ENCODE measurements around the gene WDR49. TPM values are rescaled to one million over a fixed set of nuclear protein-coding genes. Genes with fewer than 3 reads are reported as not detected.

The WDR49 gene
- polyA plus RNA-seq, 1 donor: 0.13 TPM

GRCh38 chr3:167568634-167569033 is 85.1 kb downstream of the WDR49 start:
- Histone ChIP-seq H3K27me3 (ENCODE audit: control insufficient read depth, insufficient read depth, low read length) (no peaks in the 10 kb centered on the region), H3K9me3 (ENCODE audit: control insufficient read depth, low read depth, low read length) (no peaks in the 10 kb centered on the region), H3K36me3 (ENCODE audit: control insufficient read depth, insufficient read depth, low read length) (no peaks in the 10 kb centered on the region), H3K27ac (ENCODE audit: low read length) (no peak overlapping the region), H3K4me3 (ENCODE audit: low read length) (no peak overlapping the region), H3K4me1 (ENCODE audit: control insufficient read depth, insufficient read depth, low read length) (no peaks in the 10 kb centered on the region)
- WGBS (ENCODE audit: insufficient coverage, low lambda C conversion rate): no CpG with 5 or more reads among the region's 2 CpGs
- DNase-seq: no peak

DNA sequence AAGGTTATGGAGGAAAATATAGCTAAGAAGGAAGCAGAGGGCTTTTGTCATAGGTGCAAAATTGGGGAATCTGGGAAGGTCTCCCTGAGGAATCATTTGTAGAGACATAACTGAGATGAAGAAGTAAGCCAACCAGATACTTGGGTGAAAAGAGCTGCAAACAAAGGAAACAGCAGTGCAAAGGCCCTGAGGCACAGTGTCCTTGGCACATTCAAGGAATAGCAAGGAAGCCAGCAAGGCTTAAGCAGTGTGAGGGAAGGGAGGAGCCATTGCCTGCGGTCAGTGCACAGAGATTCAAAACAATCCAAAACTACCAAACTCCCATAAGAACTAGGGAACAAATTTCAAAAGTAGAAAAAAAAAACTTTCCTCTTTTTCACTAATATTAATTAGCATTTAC is 88.3 kb downstream of the WDR49 start:
- Histone ChIP-seq H3K4me3 (ENCODE audit: low read length) (no peak overlapping the region), H3K9me3 (ENCODE audit: control insufficient read depth, low read depth, low read length) (no peaks in the 10 kb centered on the region), H3K4me1 (ENCODE audit: control insufficient read depth, insufficient read depth, low read length) (no peaks in the 10 kb centered on the region), H3K27ac (ENCODE audit: low read length) (no peak overlapping the region), H3K27me3 (ENCODE audit: control insufficient read depth, insufficient read depth, low read length) (no peaks in the 10 kb centered on the region), H3K36me3 (ENCODE audit: control insufficient read depth, insufficient read depth, low read length) (no peaks in the 10 kb centered on the region)
- DNase-seq: no peak
- WGBS (ENCODE audit: insufficient coverage, low lambda C conversion rate): no CpG with 5 or more reads among the region's 1 CpG

DNA sequence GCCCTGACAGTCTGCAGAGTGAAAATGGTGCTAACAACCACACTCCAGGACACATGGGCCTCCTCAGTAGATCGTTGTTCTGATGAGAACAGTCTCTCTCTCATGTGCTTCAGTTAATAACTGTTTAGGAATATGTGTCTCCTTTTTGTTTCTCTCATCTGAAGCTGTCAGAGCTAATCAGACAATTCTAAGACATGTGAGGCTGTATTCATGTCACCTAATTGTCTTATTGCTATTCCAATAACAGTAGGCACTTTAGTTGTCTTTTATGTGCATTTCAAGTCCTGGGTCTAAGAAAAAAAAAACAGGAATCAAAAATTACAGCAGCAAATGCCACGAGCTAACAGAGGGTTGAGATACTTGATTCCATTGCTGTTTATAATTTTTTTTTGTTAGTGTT is 89.1 kb downstream of the WDR49 start:
- Histone ChIP-seq H3K27ac (ENCODE audit: low read length) (no peak overlapping the region), H3K4me3 (ENCODE audit: low read length) (no peak overlapping the region), H3K9me3 (ENCODE audit: control insufficient read depth, low read depth, low read length) (no peaks in the 10 kb centered on the region), H3K4me1 (ENCODE audit: control insufficient read depth, insufficient read depth, low read length) (no peaks in the 10 kb centered on the region), H3K36me3 (ENCODE audit: control insufficient read depth, insufficient read depth, low read length) (no peaks in the 10 kb centered on the region), H3K27me3 (ENCODE audit: control insufficient read depth, insufficient read depth, low read length) (no peaks in the 10 kb centered on the region)
- DNase-seq: no peak
- WGBS (ENCODE audit: insufficient coverage, low lambda C conversion rate): 80% methylated on average over 1 of the region's 2 CpGs

- Histone ChIP-seq H3K27ac (ENCODE audit: low read length) (no peak overlapping the region), H3K9me3 (ENCODE audit: control insufficient read depth, low read depth, low read length) (no peaks in the 10 kb centered on the region), H3K4me1 (ENCODE audit: control insufficient read depth, insufficient read depth, low read length) (no peaks in the 10 kb centered on the region), H3K36me3 (ENCODE audit: control insufficient read depth, insufficient read depth, low read length) (no peaks in the 10 kb centered on the region), H3K27me3 (ENCODE audit: control insufficient read depth, insufficient read depth, low read length) (no peaks in the 10 kb centered on the region), H3K4me3 (ENCODE audit: low read length) (no peak overlapping the region)
- no peak for DNase-seq
- WGBS (ENCODE audit: insufficient coverage, low lambda C conversion rate): 57% methylated on average over 1 of the region's 4 CpGs
These were observed 93.8 kb downstream of the WDR49 start for GRCh38 chr3:167559924-167560323.

DNA sequence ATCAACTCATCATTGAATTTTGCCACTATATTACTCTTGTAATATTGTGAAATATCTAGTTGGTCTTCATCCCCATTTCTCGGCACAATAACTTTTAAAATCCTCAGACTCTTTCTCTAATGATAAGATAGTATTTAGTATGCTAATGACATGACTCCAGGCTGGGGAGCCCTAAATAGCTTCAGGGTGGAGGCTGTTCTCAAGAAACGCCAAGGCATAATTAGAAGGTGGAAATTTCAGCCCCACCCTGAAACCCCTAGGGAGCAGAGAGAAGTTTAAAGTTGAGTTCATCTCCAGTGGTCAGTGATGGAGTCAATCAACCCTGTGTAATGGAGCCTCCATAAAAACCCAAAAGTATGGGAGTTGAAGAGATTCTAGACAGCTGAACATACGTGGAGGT is 98.8 kb downstream of the WDR49 start:
- Histone ChIP-seq H3K9me3 (ENCODE audit: control insufficient read depth, low read depth, low read length) (no peaks in the 10 kb centered on the region), H3K36me3 (ENCODE audit: control insufficient read depth, insufficient read depth, low read length) (no peaks in the 10 kb centered on the region), H3K4me1 (ENCODE audit: control insufficient read depth, insufficient read depth, low read length) (no peaks in the 10 kb centered on the region), H3K27ac (ENCODE audit: low read length) (no peak overlapping the region), H3K4me3 (ENCODE audit: low read length) (no peak overlapping the region), H3K27me3 (ENCODE audit: control insufficient read depth, insufficient read depth, low read length) (no peaks in the 10 kb centered on the region)
- no CpG with 5 or more reads among the region's 3 CpGs for WGBS (ENCODE audit: insufficient coverage, low lambda C conversion rate)
- DNase-seq: no peak

DNA sequence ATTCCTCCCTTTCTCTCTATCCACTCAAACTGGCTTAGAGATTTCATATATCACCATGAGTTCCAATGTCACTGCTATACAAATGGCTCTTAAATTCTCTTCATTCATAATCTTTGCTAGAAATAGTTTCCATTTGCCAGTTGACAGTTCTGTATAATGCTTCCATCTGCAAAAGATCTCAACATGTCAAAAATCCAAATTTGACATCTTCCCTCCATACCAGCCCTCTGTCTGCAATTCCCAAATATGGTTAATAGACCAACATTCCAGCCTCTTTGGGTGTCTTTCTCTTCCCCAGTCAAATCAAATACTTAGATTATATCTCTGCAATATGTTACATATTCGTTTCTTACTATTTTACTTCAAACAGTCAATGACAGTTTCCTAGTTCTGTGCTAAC is 115.7 kb downstream of the WDR49 start:
- H3K4me3 ChIP-seq (ENCODE audit: low read length): no peak overlapping the region
- WGBS (ENCODE audit: insufficient coverage, low lambda C conversion rate): no CpG with 5 or more reads among the region's 1 CpG
- H3K9me3 ChIP-seq (ENCODE audit: control insufficient read depth, low read depth, low read length): no peaks in the 10 kb centered on the region

GRCh38 chr3:167521006-167521355 is 132.8 kb downstream of the WDR49 start:
- H3K4me3 ChIP-seq (ENCODE audit: low read length): no peak overlapping the region
- H3K27ac ChIP-seq (ENCODE audit: low read length): no peak overlapping the region
- no peaks in the 10 kb centered on the region for H3K9me3 ChIP-seq (ENCODE audit: control insufficient read depth, low read depth, low read length)
- DNase-seq: no peak
- no peaks in the 10 kb centered on the region for H3K36me3 ChIP-seq (ENCODE audit: control insufficient read depth, insufficient read depth, low read length)
- H3K27me3 ChIP-seq (ENCODE audit: control insufficient read depth, insufficient read depth, low read length): no peaks in the 10 kb centered on the region
- H3K4me1 ChIP-seq (ENCODE audit: control insufficient read depth, insufficient read depth, low read length): no peaks in the 10 kb centered on the region

More for the DNA sequence above, 115.7 kb downstream of the WDR49 start:
- no peak for DNase-seq
- Histone ChIP-seq H3K27ac (ENCODE audit: low read length) (no peak overlapping the region), H3K4me1 (ENCODE audit: control insufficient read depth, insufficient read depth, low read length) (no peaks in the 10 kb centered on the region), H3K27me3 (ENCODE audit: control insufficient read depth, insufficient read depth, low read length) (no peaks in the 10 kb centered on the region), H3K36me3 (ENCODE audit: control insufficient read depth, insufficient read depth, low read length) (no peaks in the 10 kb centered on the region)

DNA sequence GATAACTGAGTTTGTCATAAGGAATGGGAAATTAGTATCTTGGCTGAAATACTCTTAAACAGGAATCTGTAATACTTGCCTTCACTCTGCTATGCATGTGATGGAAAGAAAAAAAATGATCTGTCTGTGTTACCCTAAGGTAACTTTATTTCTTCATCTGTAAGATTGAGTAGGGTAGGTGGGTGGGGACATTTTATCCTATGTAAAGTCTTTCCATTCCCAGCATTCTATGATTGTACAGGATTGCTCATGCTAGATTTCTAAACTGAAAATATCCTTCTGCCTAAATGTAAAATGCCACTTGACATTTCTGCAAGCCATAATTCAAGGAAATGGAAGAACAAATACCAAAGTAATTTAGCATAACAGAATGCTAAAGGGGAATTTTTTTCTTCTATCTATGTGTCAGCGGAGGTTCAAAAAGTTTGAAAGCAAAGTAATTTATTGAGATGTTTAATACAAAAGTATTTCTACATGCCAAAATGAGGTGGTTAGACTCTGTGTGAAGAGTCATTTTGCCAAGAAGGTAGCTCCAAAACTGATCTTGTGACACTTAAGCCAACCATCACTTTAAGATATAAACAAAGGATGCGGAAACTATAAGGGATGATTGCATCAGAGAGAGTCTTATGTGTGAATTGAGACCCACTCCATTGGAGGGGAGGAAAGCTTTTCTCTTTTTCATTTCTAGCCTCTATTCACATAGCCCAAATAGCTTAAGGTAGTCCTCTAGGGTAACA is 133.3 kb downstream of the WDR49 start:
- Histone ChIP-seq H3K4me3 (ENCODE audit: low read length) (no peak overlapping the region), H3K4me1 (ENCODE audit: control insufficient read depth, insufficient read depth, low read length) (no peaks in the 10 kb centered on the region), H3K27ac (ENCODE audit: low read length) (no peak overlapping the region), H3K27me3 (ENCODE audit: control insufficient read depth, insufficient read depth, low read length) (no peaks in the 10 kb centered on the region), H3K9me3 (ENCODE audit: control insufficient read depth, low read depth, low read length) (no peaks in the 10 kb centered on the region), H3K36me3 (ENCODE audit: control insufficient read depth, insufficient read depth, low read length) (no peaks in the 10 kb centered on the region)
- WGBS (ENCODE audit: insufficient coverage, low lambda C conversion rate): 100% methylated on average over 2 of the region's 2 CpGs
- no peak for DNase-seq

DNA sequence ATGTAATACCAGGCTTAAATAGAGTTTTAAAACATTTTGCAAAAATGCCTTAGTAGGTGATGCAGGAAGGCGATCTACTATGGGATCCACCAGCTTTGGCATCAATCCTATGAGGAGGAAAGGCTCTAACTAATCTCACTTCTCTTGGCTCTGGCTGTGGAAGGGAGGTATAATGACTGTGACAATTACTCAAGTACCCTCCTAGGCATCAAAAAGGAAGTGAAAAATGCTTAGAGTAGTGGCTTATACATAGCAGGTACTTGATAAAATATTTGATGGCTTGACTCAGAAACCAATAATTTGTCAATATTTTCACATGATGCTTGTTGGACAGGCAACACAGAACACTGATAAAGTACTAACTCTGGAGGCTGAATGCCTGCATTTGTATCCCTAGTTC is 145.8 kb downstream of the WDR49 start:
- H3K27me3 ChIP-seq (ENCODE audit: control insufficient read depth, insufficient read depth, low read length): no peaks in the 10 kb centered on the region
- H3K4me3 ChIP-seq (ENCODE audit: low read length): no peak overlapping the region
- DNase-seq: no peak
- WGBS (ENCODE audit: insufficient coverage, low lambda C conversion rate): no CpG with 5 or more reads among the region's 1 CpG
- H3K4me1 ChIP-seq (ENCODE audit: control insufficient read depth, insufficient read depth, low read length): no peaks in the 10 kb centered on the region
- no peaks in the 10 kb centered on the region for H3K9me3 ChIP-seq (ENCODE audit: control insufficient read depth, low read depth, low read length)
- H3K27ac ChIP-seq (ENCODE audit: low read length): no peak overlapping the region
- H3K36me3 ChIP-seq (ENCODE audit: control insufficient read depth, insufficient read depth, low read length): no peaks in the 10 kb centered on the region

- H3K27ac ChIP-seq (ENCODE audit: low read length): no peak overlapping the region
- DNase-seq: no peak
- no peaks in the 10 kb centered on the region for H3K4me1 ChIP-seq (ENCODE audit: control insufficient read depth, insufficient read depth, low read length)
- H3K36me3 ChIP-seq (ENCODE audit: control insufficient read depth, insufficient read depth, low read length): no peaks in the 10 kb centered on the region
- no peaks in the 10 kb centered on the region for H3K9me3 ChIP-seq (ENCODE audit: control insufficient read depth, low read depth, low read length)
- H3K4me3 ChIP-seq (ENCODE audit: low read length): no peak overlapping the region
- H3K27me3 ChIP-seq (ENCODE audit: control insufficient read depth, insufficient read depth, low read length): no peaks in the 10 kb centered on the region
- 82% methylated on average over 2 of the region's 2 CpGs for WGBS (ENCODE audit: insufficient coverage, low lambda C conversion rate)
These were observed 151.3 kb downstream of the WDR49 start for GRCh38 chr3:167502401-167502800.

DNA sequence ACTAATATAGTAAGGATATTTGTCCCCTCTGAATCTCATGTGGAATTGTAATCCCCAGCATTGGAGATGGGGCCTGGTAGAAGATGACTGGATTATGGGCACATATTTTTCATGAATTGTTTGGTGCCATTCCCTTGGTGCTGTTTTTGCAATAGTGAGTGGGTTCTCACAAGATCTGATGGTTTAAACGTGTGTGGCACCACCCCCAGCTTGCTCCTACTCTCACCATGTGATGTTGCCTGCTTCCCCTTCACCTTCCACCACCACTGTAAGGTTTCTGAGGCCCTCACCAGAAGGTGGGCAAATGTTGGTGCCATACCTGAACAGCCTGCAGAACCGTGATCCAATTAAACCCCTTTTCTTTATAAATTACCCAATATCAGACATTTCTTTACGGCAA is 151.8 kb downstream of the WDR49 start:
- DNase-seq: no peak

More for the DNA sequence above, 151.8 kb downstream of the WDR49 start:
- 100% methylated on average over 2 of the region's 3 CpGs for WGBS (ENCODE audit: insufficient coverage, low lambda C conversion rate)
- H3K4me3 ChIP-seq (ENCODE audit: low read length): no peak overlapping the region
- no peaks in the 10 kb centered on the region for H3K36me3 ChIP-seq (ENCODE audit: control insufficient read depth, insufficient read depth, low read length)
- no peaks in the 10 kb centered on the region for H3K9me3 ChIP-seq (ENCODE audit: control insufficient read depth, low read depth, low read length)
- H3K4me1 ChIP-seq (ENCODE audit: control insufficient read depth, insufficient read depth, low read length): no peaks in the 10 kb centered on the region
- H3K27me3 ChIP-seq (ENCODE audit: control insufficient read depth, insufficient read depth, low read length): no peaks in the 10 kb centered on the region
- no peak overlapping the region for H3K27ac ChIP-seq (ENCODE audit: low read length)

Data from large intestine (tissue), 3 donors.